ENCODE measurements around the gene HIP1. TPM values are rescaled to one million over a fixed set of nuclear protein-coding genes. Genes with fewer than 3 reads are reported as not detected.

Gene HIP1
- total RNA-seq, 4 donors from 2014 or later: 12.6 to 43.3 (median 31.1) TPM

DNA sequence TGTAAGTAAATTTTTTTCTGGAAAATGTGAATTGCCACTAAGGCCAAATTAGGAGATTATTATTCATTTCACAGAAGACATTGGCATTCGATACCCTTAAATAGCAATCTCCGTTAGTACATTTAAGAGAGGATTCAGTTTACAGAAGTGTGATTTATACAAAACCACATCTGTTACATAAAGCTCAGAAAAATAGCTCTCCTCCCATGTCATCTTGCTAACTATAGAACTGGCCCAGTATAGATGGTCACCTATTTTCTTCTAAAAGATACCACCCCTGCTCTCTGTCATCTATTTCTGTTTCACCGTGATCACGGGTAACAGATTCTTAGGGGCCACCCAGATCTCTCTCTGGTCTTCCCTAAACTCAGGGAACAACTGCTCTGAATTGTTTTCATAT is 119.1 kb downstream of the HIP1 start:
- TF ChIP-seq, protein P1, sequence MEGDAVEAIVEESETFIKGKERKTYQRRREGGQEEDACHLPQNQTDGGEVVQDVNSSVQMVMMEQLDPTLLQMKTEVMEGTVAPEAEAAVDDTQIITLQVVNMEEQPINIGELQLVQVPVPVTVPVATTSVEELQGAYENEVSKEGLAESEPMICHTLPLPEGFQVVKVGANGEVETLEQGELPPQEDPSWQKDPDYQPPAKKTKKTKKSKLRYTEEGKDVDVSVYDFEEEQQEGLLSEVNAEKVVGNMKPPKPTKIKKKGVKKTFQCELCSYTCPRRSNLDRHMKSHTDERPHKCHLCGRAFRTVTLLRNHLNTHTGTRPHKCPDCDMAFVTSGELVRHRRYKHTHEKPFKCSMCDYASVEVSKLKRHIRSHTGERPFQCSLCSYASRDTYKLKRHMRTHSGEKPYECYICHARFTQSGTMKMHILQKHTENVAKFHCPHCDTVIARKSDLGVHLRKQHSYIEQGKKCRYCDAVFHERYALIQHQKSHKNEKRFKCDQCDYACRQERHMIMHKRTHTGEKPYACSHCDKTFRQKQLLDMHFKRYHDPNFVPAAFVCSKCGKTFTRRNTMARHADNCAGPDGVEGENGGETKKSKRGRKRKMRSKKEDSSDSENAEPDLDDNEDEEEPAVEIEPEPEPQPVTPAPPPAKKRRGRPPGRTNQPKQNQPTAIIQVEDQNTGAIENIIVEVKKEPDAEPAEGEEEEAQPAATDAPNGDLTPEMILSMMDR (IDR thresholded peaks at IDR 0.05; ENCODE audit: low read depth): no peak

DNA sequence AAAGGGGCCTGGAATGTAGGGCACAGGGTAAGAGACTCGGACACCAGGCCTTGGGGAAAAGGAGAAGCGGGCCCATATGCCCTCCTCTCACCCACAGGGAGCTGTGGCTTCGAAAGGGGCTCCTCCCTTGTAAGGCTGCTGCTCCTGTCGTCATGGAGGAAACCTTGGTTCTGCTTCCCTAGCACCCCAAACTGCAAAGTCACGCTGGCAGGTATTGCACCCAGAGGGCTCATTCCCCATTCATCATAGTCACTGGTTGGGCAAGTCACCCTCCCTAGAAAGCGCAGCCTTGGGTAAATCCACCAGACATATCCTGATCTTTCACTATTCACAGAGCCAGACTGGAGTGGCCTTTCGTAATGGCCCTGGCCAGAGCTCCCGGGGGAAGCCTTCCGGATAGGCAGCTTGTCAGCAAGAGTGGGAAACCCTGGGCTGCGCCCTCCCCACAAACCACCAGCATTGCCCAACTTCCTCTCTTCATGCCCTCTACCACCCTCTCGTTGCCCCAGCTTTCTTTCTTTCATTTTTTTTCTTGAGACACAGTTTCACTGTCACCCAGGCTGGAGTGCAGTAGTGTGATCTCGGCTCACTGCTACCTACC is 121.0 kb downstream of the HIP1 start:
- TF ChIP-seq, protein P1 (IDR thresholded peaks at IDR 0.05; ENCODE audit: low read depth): no peak

DNA sequence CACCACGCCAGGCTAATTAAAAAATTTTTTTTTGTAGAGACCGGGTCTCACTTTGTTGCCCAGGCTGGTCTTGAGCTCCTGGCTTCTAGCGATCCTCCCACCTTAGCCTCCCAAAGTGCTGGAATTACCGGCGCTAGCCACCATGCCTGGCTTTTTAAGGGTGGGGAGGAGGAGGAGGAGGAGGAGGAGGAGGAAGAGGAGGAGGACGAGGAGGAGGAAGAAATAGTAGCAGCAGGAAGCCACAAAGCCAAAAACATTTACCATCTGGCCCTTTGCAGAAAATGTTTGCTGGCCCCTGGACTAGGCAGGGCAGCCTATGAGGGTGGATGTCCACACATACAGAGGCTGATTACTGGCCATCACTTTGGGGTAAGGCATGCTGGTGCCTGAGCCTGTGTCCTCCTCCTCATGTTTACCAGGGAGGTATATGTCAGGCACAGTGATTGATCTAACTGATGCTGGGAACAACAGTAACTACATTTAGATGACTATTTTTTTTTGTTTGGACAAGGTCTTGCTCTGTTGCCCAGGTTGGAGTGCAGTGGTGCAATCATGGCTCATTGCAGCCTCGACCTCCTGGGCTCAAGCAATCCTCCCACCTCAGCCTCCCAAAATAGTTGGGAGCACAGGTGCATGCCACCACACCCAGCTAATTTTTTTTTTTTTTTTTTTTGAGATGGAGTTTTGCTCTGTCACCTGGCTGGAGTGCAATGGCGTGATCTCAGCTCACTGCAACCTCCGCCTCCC is 122.1 kb downstream of the HIP1 start:
- TF ChIP-seq, protein P1 (IDR thresholded peaks at IDR 0.05; ENCODE audit: low read depth): no peak

DNA sequence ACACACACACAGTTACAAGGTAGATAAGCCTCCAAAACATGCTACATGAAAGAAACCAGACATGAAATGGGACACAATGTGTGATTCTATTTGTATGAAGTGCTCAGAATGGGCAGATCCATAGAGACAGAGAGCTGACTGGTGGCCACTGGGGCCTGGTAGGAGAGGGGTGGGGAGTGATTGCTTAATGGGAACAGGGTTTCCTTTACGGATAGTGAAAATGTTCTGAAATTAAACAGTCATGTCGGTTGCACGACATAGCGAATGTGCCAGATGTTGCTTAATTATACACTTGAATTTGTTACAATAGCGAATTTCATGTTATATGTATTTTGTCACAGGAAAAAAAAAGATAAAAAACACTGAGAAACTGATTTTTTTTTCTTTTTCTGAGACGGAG is 124.3 kb downstream of the HIP1 start:
- TF ChIP-seq, protein P1 (IDR thresholded peaks at IDR 0.05; ENCODE audit: low read depth): no peak

DNA sequence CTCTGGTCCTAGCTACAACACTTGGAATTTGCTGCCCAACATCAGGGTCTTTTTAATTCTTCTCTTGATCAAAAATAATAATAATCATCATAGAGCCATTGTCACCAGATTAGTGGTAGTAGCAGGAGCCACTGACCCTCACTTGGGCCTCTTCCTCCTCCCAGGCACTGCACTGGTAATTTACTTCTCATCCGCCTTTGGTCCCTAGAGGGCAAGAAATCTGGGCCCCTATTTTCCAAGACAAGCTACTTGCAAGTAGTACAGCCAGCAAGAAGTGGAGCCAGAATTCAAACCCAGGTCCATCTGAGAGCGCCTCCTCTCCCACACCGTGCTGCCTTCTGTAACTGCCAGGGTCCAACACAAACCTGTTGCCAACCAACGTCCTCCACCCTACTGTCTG is 125.4 kb downstream of the HIP1 start:
- TF ChIP-seq, protein P1 (IDR thresholded peaks at IDR 0.05; ENCODE audit: low read depth): no peak

DNA sequence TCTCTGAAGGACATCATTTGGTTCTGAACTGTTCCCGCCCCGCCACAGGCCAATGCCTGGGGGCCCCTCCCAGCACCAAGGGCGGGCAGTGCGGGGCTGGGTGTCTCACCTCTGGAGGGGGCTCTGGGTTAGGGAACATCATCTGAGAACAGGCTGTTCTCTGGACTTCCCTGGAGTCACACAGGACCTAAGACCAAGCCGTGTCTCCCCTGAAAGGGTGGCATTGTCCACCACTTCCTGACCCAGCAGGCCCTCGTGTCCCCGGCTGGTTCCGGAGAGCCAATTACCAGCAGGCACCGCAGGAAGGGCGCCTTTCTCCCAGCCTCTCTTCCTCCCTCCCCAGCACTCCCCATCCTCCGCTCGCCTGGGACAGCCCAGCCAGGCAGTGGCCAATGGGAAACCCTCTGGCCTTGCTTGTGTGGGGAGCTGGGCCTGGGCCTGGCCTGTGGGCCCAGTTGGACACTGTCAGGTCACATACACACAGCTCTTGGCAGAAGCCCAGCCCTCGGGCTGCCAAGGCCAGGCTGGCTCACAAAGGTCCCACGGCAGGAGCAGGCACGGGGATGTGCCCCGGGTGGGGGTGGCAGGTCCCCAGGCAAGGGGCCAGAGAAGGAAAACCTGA is 127.1 kb downstream of the HIP1 start:
- TF ChIP-seq, protein P1 (IDR thresholded peaks at IDR 0.05; ENCODE audit: low read depth): no peak

DNA sequence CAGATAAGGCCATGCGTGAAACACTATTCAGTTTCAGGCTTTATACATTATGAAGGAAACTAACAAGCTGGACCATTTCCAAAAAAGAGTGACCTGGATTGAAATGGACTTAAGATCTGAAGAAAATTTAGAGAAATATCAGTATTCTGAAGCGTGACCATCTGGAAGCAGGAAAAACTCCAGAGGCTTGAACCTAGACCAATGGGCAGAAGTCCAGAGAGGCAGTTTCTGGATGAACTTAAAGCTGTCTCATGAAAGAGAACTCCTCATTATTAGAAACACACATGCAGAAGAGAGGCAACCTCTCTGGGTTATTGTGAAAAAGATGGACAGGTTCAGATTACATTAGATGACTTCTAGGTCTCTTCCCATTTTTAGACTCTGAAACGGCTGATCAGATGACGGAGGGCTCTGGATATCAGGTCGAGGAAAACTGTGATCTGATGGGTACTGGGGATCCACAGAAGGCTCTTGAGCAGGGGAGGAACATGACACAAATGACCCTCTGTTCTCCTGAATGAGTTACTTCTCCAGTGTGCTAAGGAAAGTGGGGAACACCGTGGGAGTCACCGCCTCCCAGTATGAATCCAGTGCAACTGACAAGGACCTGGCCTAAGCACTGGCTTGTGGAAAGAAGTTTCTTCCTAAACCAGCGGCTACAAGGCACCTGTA is 130.2 kb downstream of the HIP1 start:
- TF ChIP-seq, protein P1 (IDR thresholded peaks at IDR 0.05; ENCODE audit: low read depth): no peak
